HG02885 (cell line): ENCODE measurements around the gene ALDH3A2.
"Not testable (repeated sequence)": the region's sequence is repeated elsewhere in the genome, so short reads cannot be mapped to it uniquely, and the experiment has no call there.

Experiments
- ATAC-seq: cut with Tn5 transposase; IDR thresholded peaks from one replicate; pipeline ENCODE4 v1.9.1; 2021; ENCODE audit warnings: mild to moderate bottlenecking; ENCODE audit not compliant: unreplicated experiment, poor library complexity

ALDH3A2 gene

GRCh38 chr17:19676896-19677295, 28.3 kb downstream of the ALDH3A2 start:
- ATAC-seq = no peak

GRCh38 chr17:19677736-19678379, 29.3 kb downstream of the ALDH3A2 start:
- ATAC-seq = no peak

GRCh38 chr17:19678581-19679453, 30.3 kb downstream of the ALDH3A2 start:
- no peak for ATAC-seq

- no peak for ATAC-seq
These were observed 34.6 kb downstream of the ALDH3A2 start for GRCh38 chr17:19683117-19683516.

GRCh38 chr17:19684909-19685580, 36.5 kb downstream of the ALDH3A2 start:
- not testable (repeated sequence) for ATAC-seq

- ATAC-seq = no peak
These were observed 38.0 kb downstream of the ALDH3A2 start for GRCh38 chr17:19686400-19687090.

GRCh38 chr17:19702217-19702641, 53.7 kb downstream of the ALDH3A2 start:
- ATAC-seq = no peak

- no peak for ATAC-seq
These were observed 54.7 kb downstream of the ALDH3A2 start for GRCh38 chr17:19703106-19703827.

- ATAC-seq = no peak
These were observed 55.5 kb downstream of the ALDH3A2 start for GRCh38 chr17:19703828-19704613.

- ATAC-seq = no peak
These were observed 56.6 kb downstream of the ALDH3A2 start for GRCh38 chr17:19705201-19705600.

GRCh38 chr17:19705771-19706770, 57.5 kb downstream of the ALDH3A2 start:
- no peak for ATAC-seq

GRCh38 chr17:19706791-19707727, 58.5 kb downstream of the ALDH3A2 start:
- no peak for ATAC-seq

GRCh38 chr17:19707728-19708221, 59.2 kb downstream of the ALDH3A2 start:
- no peak for ATAC-seq

- ATAC-seq = no peak
These were observed 60.1 kb downstream of the ALDH3A2 start for GRCh38 chr17:19708431-19709175.

- no peak for ATAC-seq
These were observed 61.3 kb downstream of the ALDH3A2 start for GRCh38 chr17:19709841-19710240.

GRCh38 chr17:19712436-19713004, 64.0 kb downstream of the ALDH3A2 start:
- no peak for ATAC-seq
